Colonic mucosa (tissue), 4 donors: ENCODE data around the gene RFT1. TPM values are rescaled to one million over a fixed set of nuclear protein-coding genes. Genes with fewer than 3 reads are reported as not detected.
A peak's percentile ranks its signal among the peaks of the same experiment; 100 is the strongest.

Experiments used
- DNase-seq: peaks from one replicate; pipeline ENCODE4 v3.0.0-alpha.2; 2020
- H3K27ac ChIP-seq: fragments of 200-600 bp; one replicate; pipeline ENCODE4 v1.8.0; 2021
- H3K27me3 ChIP-seq: fragments of 200-600 bp; one replicate; pipeline ENCODE4 v1.8.0; 2021
- H3K36me3 ChIP-seq: fragments of 200-600 bp; one replicate; pipeline ENCODE4 v1.8.0; 2021
- H3K4me1 ChIP-seq: fragments of 200-600 bp; one replicate; pipeline ENCODE4 v1.8.0; 2021; ENCODE audit warnings: mild to moderate bottlenecking
- H3K4me3 ChIP-seq: fragments of 200-600 bp; one replicate; pipeline ENCODE4 v1.8.0; 2021
- H3K9ac ChIP-seq, 2 donors: one replicate each; pipeline ENCODE4 v1.7.0; 2013; ENCODE audit warnings: control low read depth in 2 of 2, low read depth in 2 of 2, low read length in 2 of 2
- H3K9me3 ChIP-seq: fragments of 200-600 bp; one replicate; pipeline ENCODE4 v1.8.0; 2021
- CTCF ChIP-seq: fragments of 200-600 bp; IDR thresholded peaks from one replicate; pipeline ENCODE4 v1.8.0; 2022; ENCODE audit warnings: antibody characterized with exemption, mild to moderate bottlenecking
- intact Hi-C: fragments of 100-400 bp; cut with DNase I; formaldehyde crosslinking; loops from one replicate; pipeline ENCODE4 v1.14.1; 2022
- total RNA-seq, 2 donors: library from RNA; stranded (reverse); fragmentation: NEBNext Ultra II Directional in 1 of 2; extraction: Animal tissue kit (Norgen Biotek cat#: 25700) in 1 of 2; gene quantifications; one replicate each; pipeline ENCODE4 v1.2.1, GENCODE V29; 2021
- donor health status: healthy.
- donor health status: DM: no; HTN: no; CAD: no.
- donor health status: DM: no; HTN: no; CAD: no.

Gene RFT1
- total RNA-seq, 2 donors from 2014 or later = 15.3 to 30.4 TPM

DNA sequence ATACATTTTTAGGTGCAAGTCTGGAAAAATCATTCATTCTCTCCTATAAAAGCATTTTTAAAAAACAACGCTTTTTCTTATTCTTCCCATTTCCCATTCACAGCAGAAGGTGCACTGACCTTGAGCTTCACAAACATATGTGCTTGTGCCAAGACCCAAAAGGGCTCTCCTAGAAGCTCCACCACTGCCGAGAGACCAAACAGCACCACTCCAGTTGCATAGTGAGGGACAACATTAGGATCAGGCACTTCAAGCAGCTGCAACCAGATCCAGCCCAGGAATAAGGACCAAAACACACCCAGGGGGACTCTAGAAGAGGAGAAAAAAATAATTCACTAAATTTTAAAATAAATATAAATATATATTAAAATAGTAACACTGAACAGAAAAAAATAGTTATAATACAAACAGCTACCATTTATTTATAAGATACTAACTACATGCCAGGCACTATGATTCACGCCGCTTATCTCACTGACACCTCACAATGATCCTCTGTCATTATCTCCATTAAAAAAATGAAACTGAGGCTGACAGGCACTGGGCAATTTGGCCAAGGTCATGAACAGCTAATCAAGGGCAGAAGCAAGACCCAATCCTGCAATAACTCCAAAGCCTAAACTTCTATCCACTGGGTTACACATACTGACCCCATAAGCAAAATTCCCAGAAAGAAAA, 7.8 kb downstream of the RFT1 start:
- TF ChIP-seq CTCF = no peak
- DNase-seq = no peak
- H3K4me1 ChIP-seq = no peaks in the 10 kb centered on the region
- peaks cover 11% of the 10 kb centered on the region for H3K36me3 ChIP-seq
- no peaks in the 10 kb centered on the region for H3K9me3 ChIP-seq
- H3K27me3 ChIP-seq = no peaks in the 10 kb centered on the region
- H3K4me3 ChIP-seq = no peak overlapping the region
- intact Hi-C loops = no loop called here
- H3K27ac ChIP-seq = no peak overlapping the region
- H3K9ac ChIP-seq = no peak overlapping the region

DNA sequence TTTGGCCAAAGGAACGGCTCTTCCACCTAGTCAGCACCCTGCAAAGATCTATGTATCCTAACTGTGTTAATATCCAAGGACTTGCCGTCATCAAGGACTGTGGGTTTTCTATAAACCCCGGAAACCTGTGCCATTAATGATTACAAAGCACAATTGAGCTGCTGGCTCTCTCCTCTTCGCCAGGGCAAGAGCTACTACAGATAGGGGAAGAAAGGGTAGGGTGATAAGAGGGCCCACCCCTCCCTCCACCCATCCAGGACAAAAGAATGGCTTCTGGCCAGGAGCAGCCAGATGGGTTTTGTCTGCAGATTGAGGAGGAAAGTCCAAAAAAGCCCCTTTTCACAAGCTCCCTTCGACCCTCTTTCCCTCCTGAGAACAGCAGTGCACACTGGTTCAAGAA, 9.9 kb downstream of the RFT1 start:
- TF ChIP-seq CTCF = no peak
- Histone ChIP-seq H3K4me1 (no peaks in the 10 kb centered on the region), H3K9ac (no peak overlapping the region), H3K9me3 (no peaks in the 10 kb centered on the region), H3K27ac (no peak overlapping the region), H3K27me3 (no peaks in the 10 kb centered on the region), H3K36me3 (peaks cover 13% of the 10 kb centered on the region), H3K4me3 (no peak overlapping the region)
- intact Hi-C loops = no loop called here
- DNase-seq = no peak

- no peaks in the 10 kb centered on the region for H3K27me3 ChIP-seq
- intact Hi-C loops = no loop called here
- peaks cover 13% of the 10 kb centered on the region for H3K36me3 ChIP-seq
- no peak overlapping the region for H3K9ac ChIP-seq
- no peaks in the 10 kb centered on the region for H3K9me3 ChIP-seq
- no peak overlapping the region for H3K4me3 ChIP-seq
- DNase-seq = no peak
- no peak for TF ChIP-seq CTCF
- H3K4me1 ChIP-seq = no peaks in the 10 kb centered on the region
- no peak overlapping the region for H3K27ac ChIP-seq
Measured at GRCh38 chr3:53116956-53117355, 13.3 kb downstream of the RFT1 start.

- no peak for DNase-seq
- no peak for TF ChIP-seq CTCF
- Histone ChIP-seq H3K9me3 (no peaks in the 10 kb centered on the region), H3K27ac (no peak overlapping the region), H3K27me3 (no peaks in the 10 kb centered on the region), H3K4me1 (no peaks in the 10 kb centered on the region), H3K36me3 (peaks cover 13% of the 10 kb centered on the region), H3K9ac (no peak overlapping the region), H3K4me3 (no peak overlapping the region)
- intact Hi-C loops = loop anchor here (2.0 kb wide), 1 partner anchor 80 kb away; no protein-coding TSS in a partner anchor
Measured at GRCh38 chr3:53114412-53115074, 15.7 kb downstream of the RFT1 start.

GRCh38 chr3:53114011-53114400, 16.2 kb downstream of the RFT1 start:
- Histone ChIP-seq H3K27me3 (no peaks in the 10 kb centered on the region), H3K27ac (no peak overlapping the region), H3K36me3 (peaks cover 12% of the 10 kb centered on the region), H3K4me1 (no peaks in the 10 kb centered on the region), H3K4me3 (no peak overlapping the region), H3K9ac (no peak overlapping the region), H3K9me3 (no peaks in the 10 kb centered on the region)
- peak; percentile 89 for TF ChIP-seq CTCF
- intact Hi-C loops = loop anchor here (2.0 kb wide), 1 partner anchor 81 kb away; no protein-coding TSS in a partner anchor
- DNase-seq = peak; percentile 89
